ENCODE measurements around the gene ISM2.

ISM2 gene

DNA sequence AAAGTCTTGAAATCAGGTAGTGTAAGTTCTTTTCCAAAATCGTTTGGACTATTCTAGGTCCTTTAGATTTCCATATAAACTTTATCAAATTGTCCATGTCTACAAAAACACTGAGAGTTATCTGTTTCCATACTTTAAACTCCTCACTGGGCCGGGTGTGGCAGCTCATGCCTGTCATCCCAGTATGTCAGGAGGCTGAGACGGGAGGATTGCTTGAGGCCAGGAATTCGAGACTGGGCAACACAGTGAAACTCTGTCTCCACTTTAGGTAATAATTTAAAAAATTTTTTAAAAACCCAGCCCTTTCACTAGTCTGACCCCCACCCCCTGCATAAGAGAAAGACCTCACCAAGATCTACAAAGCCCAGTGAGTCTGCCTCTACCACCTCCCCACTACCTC, 6.4 kb upstream of the ISM2 start:
- no peak for DNase-seq

- no peak for DNase-seq
These were observed 4.5 kb upstream of the ISM2 start for GRCh38 chr14:77503138-77503537.

- no peak for DNase-seq
These were observed 3.6 kb upstream of the ISM2 start for GRCh38 chr14:77502109-77502782.

- DNase-seq = no peak
These were observed 440 bp upstream of the ISM2 start for GRCh38 chr14:77498984-77499527.

DNA sequence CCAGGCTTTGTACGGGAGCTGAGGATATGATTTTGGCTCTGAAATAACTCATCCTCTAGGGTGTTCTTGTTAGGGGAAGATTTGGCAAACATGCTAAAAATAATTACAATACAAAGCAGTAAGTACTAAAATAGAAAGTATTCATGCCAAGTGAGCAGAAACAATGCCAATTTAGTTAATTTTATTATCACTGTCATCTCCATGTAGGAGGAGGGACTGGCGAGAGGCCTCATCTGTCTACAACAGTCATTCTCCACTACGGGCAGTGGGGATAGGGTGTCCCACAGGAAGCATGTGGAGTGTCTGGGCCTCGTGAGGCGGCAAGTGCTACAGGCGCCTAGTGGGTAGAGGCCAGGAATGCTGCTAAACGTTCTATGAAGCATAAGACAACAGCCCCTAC, 3.3 kb downstream of the ISM2 start:
- no peak for DNase-seq

DNA sequence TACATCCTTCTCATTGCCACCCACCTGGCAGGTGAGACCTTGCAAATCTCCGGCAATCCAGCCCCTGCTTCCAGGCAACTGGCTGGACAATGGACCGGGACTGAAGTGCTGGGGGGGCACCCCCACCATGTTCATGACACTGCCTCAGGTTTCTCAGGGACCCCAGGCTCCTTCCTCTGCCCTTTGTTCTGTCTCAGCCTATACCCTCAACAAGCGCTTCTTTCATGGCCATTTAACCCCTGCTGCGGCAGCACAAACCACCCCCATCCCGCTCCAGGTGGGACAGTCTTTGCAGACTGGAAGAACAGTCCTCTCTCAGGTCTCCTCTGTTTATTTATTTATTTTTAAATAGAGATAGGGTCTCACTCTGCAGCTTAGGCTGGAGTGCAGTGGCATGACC, 7.6 kb downstream of the ISM2 start:
- no peak for DNase-seq

DNA sequence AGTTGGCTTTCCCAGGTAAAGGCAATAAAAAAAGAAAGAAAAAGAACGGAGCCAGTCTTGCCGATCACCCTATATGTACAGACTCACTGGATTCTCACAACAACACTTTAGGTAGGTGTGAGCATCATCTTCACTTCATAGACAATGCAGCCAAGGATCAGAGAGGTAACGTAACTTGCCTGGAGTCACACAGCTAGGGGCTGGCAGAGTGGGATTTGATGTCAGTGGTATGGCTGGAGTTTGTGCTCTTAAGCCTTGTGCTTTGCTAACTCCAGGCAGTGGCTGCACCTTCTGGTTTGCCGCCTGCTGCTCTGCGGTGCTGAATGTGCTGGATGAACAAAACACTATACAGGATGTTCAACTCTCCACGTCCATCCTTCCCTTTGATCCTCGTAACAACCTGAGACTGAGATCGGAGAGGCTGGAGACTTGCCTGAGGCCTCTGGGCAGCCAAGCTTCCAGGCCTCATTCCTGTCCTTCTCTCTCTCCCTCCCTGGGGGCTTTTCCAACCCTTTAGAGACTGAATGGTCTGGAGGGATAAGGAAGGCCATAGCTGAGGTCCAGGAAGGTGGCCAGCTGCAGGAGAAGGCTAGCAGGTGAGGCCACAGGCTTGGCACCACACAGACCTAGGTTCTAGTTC, 8.1 kb downstream of the ISM2 start:
- DNase-seq = no peak

GRCh38 chr14:77489041-77489440, 9.6 kb downstream of the ISM2 start:
- no peak for DNase-seq

DNA sequence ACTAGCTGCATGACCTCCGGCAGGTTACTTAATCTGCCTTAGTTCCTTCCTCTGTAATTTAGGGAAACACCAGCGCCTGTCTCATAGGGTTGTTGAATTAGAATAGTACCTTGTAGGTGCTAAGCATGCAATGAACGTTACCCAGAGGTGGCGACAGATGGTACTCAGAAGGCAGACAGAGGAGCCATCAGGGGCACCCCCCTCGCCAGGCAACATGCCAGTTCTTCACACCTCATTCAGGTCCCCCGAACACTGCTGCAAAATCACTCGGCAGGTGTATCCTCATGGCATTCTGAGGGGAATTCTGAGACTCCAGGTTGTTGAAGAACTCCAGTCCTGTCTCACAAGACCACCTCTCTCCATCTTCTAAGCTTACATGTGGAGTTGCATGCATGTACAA, 10.1 kb downstream of the ISM2 start:
- DNase-seq = no peak

DNA sequence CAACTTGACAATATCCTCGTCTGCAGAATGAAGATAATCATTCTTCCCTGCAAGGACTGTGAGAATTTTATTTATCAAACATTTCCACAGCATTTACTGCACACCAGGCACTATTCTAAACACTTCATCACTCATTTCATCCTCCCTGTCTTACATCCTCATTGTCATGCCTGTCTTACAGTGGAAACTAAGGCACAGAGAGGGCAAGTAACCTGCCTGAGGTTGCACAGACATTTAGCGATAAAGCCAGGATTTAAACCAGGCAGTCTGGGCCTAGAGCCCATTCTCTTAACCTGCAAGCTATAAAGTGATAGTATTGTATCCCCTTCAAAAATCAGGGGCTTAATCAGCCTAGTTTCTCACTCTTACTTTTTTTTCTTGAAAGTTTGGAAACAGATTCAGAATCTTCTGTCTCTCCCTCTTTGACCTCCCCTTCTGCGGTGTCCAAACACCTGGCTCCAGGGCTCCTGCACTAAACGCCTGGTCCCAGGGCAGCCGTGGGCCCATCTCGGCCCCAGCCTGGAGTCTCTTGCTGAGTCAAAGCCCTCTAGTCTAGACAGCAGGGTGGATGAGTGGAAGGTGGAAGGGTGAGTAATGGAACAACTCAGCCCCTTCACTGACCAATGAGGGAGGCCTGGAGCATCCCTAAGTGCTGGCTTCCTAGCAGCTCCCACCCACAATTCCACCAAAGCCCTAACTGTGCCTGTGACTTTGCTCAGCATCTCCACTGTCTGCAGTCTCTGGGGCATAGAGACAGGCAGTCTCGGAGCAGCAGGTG, 12.5 kb downstream of the ISM2 start:
- DNase-seq = no peak

DNA sequence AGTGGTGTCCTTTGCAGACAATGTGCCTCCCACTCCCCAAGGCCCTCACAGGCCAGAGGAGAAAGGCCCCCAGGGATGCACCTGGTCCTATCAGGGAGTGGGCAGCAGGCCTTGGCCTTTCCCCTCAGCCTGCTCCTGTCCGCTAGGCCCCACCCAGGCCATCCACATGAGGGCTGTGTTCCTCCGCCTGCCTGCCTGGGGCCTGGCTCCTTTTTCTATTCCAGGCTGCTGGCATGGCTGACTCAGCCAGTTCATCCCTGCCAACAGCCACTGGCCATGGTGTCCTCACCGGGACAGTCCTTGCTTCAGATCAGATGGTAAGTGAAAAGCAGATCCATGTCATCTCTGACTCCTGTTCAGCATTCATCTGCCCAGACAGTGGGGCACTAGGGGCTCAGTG, 13.4 kb downstream of the ISM2 start:
- DNase-seq = no peak

- DNase-seq = no peak
These were observed 16.2 kb downstream of the ISM2 start for GRCh38 chr14:77482422-77482821.

DNA sequence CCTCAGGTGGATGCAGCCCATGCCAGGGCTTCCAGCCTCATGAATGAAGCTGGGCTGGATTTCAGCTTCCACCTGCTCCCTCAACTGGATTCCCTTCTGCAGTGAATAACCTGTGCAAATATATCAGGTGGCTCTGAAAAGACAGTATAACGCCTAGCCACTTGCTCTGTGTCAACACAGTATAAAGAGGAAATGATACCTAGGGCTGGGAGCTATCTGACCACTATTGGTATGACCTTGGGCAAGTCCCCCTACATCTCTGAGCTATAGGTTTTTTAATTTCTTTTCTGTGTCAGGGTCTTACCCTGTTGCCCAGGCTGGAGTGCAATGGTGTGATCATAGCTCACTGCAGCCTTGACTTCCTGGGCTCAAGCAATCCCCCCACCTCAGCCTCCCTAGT, 19.8 kb downstream of the ISM2 start:
- no peak for DNase-seq

- DNase-seq = no peak
These were observed 20.6 kb downstream of the ISM2 start for GRCh38 chr14:77478029-77478428.

GRCh38 chr14:77475432-77476115, 23.0 kb downstream of the ISM2 start:
- no peak for DNase-seq

GRCh38 chr14:77474479-77475177, 24.0 kb downstream of the ISM2 start:
- no peak for DNase-seq

GRCh38 chr14:77473921-77474320, 24.7 kb downstream of the ISM2 start:
- no peak for DNase-seq

DNA sequence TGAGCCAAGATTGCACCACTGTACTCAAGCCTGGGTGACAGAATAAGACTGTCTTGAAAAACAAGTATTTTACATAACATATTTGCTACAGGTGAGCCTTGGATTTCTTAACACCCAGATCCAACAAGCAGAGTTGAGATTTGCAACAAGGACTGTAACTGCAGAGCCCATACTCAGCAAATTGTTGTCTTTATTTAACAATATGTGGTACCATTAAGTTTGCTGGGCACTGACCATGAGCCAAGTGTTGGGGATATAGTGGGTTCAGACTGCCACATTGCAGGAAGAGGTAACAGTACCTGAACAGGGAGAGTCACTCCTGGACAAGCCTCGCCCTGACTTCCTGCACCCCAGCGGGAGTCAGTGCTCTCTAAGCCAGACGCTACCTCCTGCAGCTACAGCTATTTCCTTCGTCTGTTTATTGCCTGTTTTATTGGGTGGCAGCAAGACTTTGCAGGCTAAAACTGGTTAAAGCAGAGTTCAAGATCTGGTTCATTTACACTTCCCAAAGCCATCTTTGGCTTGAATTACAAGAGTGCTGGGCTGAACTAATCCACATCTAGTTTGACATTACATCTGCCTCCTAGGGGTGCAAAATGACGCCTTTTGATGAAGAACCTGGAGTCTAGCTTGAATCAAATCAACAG, 28.3 kb downstream of the ISM2 start:
- no peak for DNase-seq

DNA sequence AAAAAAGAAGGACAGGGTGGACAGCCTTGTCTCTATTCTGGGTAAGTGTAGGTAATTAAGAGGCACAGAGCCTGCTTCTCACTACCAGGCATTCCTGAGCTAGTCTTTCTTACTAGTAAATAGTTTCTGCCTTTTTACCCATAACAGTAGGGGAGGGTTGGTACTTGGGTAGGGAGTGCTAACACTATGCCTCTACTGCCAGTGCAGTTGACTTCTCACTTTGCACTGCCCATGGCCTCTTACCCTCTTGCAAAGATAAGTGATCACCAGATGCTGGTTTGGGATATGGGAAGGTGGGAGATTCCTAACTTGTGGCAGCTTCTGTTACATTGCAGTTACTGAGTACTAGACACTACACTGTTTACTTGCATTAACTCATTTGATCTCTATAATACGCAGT, 29.1 kb downstream of the ISM2 start:
- DNase-seq = no peak

- no peak for DNase-seq
These were observed 29.5 kb downstream of the ISM2 start for GRCh38 chr14:77469067-77469505.

GRCh38 chr14:77467801-77468200, 30.8 kb downstream of the ISM2 start:
- no peak for DNase-seq
